ENCODE measurements around the gene FILIP1L.

- TF ChIP-seq CTCF (IDR thresholded peaks at IDR 0.05) (no peak), POLR2A (IDR thresholded peaks at IDR 0.05) (no peak), EP300 (IDR thresholded peaks at IDR 0.05) (no peak)
Observed at GRCh38 chr3:99981138-99981537, 133.2 kb downstream of the FILIP1L start.
